ENCODE results near the gene CYS1.

CYS1 gene

DNA sequence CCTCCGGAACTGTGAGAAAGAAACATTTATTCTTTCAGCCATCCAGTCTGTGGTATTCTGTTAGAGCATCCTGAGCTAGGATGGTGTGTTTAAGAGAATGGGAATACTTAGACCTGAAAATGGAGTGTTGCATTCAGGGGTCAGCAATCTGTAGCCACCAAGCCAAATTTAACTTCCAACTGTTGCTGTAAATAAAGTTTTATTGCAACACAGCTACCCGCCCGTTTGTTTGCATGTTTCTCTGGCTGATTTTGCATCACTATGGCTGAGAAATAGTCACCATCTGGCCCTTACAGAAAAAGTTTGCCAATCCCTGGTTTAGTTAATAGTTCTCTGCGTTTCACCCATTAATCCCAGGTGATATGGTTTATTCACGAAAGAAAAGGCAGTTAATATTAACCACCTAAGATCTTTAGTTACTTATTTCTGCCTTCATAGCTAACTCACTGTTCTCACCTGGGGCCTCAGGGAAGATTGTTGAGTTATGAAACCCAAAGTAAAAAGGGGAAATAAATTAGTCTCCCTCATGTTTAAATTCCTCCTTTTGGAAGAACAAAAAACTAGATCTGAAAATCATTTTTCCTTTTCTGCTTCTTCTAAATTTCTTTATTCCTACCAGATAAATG, 9.5 kb upstream of the CYS1 start:
- Histone ChIP-seq H3K9me3 (no peaks in the 10 kb centered on the region), H3K4me1 (ENCODE audit: control insufficient read depth in 1 of 2, insufficient read depth in 1 of 2, low read depth in 1 of 2, low read length in 1 of 2) (peaks cover 22 to 25% of the 10 kb centered on the region in 2 experiments), H3K36me3 (no peaks in the 10 kb centered on the region), H3K4me3 (ENCODE audit: low read depth in 1 of 2, low read length in 1 of 2) (no peak overlapping the region), H3K27me3 (peaks cover 34% of the 10 kb centered on the region), H3K27ac (peak overlapping the region; percentile 74)
- TF ChIP-seq, protein P1, sequence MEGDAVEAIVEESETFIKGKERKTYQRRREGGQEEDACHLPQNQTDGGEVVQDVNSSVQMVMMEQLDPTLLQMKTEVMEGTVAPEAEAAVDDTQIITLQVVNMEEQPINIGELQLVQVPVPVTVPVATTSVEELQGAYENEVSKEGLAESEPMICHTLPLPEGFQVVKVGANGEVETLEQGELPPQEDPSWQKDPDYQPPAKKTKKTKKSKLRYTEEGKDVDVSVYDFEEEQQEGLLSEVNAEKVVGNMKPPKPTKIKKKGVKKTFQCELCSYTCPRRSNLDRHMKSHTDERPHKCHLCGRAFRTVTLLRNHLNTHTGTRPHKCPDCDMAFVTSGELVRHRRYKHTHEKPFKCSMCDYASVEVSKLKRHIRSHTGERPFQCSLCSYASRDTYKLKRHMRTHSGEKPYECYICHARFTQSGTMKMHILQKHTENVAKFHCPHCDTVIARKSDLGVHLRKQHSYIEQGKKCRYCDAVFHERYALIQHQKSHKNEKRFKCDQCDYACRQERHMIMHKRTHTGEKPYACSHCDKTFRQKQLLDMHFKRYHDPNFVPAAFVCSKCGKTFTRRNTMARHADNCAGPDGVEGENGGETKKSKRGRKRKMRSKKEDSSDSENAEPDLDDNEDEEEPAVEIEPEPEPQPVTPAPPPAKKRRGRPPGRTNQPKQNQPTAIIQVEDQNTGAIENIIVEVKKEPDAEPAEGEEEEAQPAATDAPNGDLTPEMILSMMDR (IDR thresholded peaks at IDR 0.05): no peak

DNA sequence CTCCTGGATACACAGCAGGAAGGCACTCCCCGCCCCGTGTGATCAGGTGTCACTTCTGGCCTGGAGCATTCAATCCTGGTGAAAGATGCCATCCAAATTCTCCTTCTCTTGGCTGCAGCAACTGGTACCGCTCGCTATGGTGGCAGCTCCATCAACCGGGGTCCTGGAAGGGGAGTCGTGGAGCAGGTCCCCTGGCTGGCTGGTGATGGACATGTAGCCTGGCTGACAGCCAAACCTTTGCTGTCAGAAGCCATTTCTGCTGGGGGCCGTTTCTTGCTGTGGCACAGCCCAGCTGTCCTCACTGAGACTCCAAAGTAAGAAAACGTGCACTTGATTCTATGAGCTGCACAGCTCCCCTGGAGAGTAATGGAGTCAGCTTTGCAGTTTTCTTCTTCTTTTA, 7.1 kb upstream of the CYS1 start:
- no peaks in the 10 kb centered on the region for H3K9me3 ChIP-seq
- H3K4me3 ChIP-seq (ENCODE audit: low read depth in 1 of 2, low read length in 1 of 2): no peak overlapping the region
- no peaks in the 10 kb centered on the region for H3K36me3 ChIP-seq
- TF ChIP-seq, protein P1 (IDR thresholded peaks at IDR 0.05): no peak
- peaks cover 38% of the 10 kb centered on the region for H3K27me3 ChIP-seq
- no peak overlapping the region for H3K27ac ChIP-seq
- H3K4me1 ChIP-seq (ENCODE audit: control insufficient read depth in 1 of 2, insufficient read depth in 1 of 2, low read depth in 1 of 2, low read length in 1 of 2): peaks cover 22 to 25% of the 10 kb centered on the region in 2 experiments

DNA sequence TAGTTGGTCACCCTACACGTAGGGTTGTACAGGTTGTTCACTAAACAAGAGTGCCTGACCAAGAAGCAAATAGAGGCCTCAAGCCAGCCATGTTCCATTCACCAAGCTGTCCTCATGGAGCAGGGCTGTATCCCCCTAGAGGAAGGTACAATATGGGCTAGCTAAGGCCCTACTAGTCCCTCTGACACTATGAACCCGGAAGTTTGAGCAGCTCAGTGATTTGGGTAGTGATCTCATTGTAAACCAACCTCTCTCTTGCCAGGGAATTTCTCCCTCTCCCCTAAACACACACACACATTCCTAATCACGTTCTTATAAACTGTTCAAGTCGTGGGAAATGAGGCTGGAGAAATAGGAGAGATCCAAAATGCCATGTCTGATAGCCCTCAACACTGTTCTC, 6.7 kb upstream of the CYS1 start:
- Histone ChIP-seq H3K4me1 (ENCODE audit: control insufficient read depth in 1 of 2, insufficient read depth in 1 of 2, low read depth in 1 of 2, low read length in 1 of 2) (peaks cover 22 to 25% of the 10 kb centered on the region in 2 experiments), H3K9me3 (no peaks in the 10 kb centered on the region), H3K36me3 (no peaks in the 10 kb centered on the region), H3K4me3 (ENCODE audit: low read depth in 1 of 2, low read length in 1 of 2) (no peak overlapping the region), H3K27ac (no peak overlapping the region), H3K27me3 (peaks cover 43% of the 10 kb centered on the region)
- TF ChIP-seq, protein P1 (IDR thresholded peaks at IDR 0.05): no peak

DNA sequence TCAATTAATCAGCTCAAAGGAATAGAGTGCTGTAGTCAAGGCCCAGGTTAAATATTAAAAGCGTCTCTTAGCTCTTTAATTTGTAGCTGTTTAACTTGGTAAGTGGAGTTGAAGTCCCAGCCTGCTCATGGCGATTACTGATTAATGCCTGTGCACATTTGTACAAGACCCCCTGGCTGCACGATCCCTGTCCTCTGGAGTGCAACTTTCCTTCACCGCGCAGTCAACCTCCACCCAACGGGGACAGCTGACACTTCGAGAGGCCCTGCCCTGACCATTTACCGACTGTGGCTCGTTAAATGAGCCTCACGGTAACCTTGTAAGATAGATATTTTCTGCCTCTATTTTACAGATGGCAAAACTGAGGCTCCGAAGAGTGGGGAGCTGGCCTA, 5.5 kb upstream of the CYS1 start:
- Histone ChIP-seq H3K4me1 (ENCODE audit: control insufficient read depth in 1 of 2, insufficient read depth in 1 of 2, low read depth in 1 of 2, low read length in 1 of 2) (peaks cover 20 to 23% of the 10 kb centered on the region in 2 experiments), H3K27ac (no peak overlapping the region), H3K9me3 (no peaks in the 10 kb centered on the region), H3K27me3 (peaks cover 55% of the 10 kb centered on the region), H3K36me3 (no peaks in the 10 kb centered on the region), H3K4me3 (ENCODE audit: low read depth in 1 of 2, low read length in 1 of 2) (no peak overlapping the region)
- TF ChIP-seq, protein P1 (IDR thresholded peaks at IDR 0.05): no peak

DNA sequence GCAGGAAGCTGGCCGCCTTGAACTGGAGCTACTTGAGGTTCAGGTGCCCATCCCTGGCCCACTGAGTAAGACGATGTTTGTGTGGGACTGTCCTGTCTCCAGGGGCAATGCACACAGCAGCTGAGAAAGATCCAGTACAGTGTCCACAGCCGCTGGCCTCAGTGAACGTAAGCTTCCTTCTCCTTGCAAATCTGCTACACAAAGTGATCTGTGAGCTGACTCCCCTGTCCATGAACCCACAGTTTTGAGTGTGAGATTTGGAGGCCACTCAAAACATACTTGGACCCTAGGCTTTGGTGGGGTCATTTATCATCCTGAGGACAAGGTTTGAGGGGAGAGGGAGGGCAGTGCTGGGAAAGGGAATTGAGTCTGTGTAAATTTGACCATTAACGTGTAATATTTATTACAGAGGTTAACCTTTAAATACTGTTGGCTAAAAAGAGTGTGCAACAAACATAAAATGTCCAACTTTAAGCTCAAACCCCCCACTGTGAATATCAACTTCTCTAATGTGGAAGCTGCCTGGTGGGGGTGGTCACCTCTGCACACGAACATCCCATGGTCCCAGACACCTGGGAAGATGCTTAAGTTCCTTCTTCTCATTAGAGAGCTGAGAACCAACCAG, 4.9 kb upstream of the CYS1 start:
- Histone ChIP-seq H3K4me3 (ENCODE audit: low read depth in 1 of 2, low read length in 1 of 2) (no peak overlapping the region), H3K4me1 (ENCODE audit: control insufficient read depth in 1 of 2, insufficient read depth in 1 of 2, low read depth in 1 of 2, low read length in 1 of 2) (peaks cover 17 to 23% of the 10 kb centered on the region in 2 experiments), H3K36me3 (no peaks in the 10 kb centered on the region), H3K9me3 (no peaks in the 10 kb centered on the region), H3K27me3 (peaks cover 60% of the 10 kb centered on the region), H3K27ac (no peak overlapping the region)
- TF ChIP-seq, protein P1 (IDR thresholded peaks at IDR 0.05): no peak
